Right cardiac atrium (tissue), 5 donors: ENCODE data around the gene GAS7. TPM values are rescaled to one million over a fixed set of nuclear protein-coding genes. Genes with fewer than 3 reads are reported as not detected.
A peak's percentile ranks its signal among the peaks of the same experiment; 100 is the strongest.

Experiments
- ATAC-seq, 2 donors: fragments of 200-7000 bp; cut with Tn5 transposase; one replicate each; pipeline versions ENCODE4 v1.8.0 to v1.9.1; 2020; ENCODE audit warnings: moderate library complexity in 2 of 2, mild to moderate bottlenecking in 1 of 2
- DNase-seq, 3 donors: peaks; one replicate each; pipeline ENCODE4 v3.0.0-alpha.2; 2020
- H3K27ac ChIP-seq: one replicate; pipeline ENCODE4 v1.5.1; 2013; ENCODE audit warnings: mild to moderate bottlenecking, low read length, control low read depth, moderate library complexity
- H3K27me3 ChIP-seq: one replicate; pipeline ENCODE4 v1.6.1; 2013; ENCODE audit not compliant: control insufficient read depth, insufficient read depth
- H3K4me1 ChIP-seq: one replicate; pipeline ENCODE4 v1.6.1; 2013; ENCODE audit warnings: low read length; ENCODE audit not compliant: control insufficient read depth, insufficient read depth
- H3K4me3 ChIP-seq: one replicate; pipeline ENCODE4 v1.5.1; 2013; ENCODE audit warnings: low read length, control low read depth
- H3K9me3 ChIP-seq: one replicate; pipeline ENCODE4 v1.6.1; 2013; ENCODE audit warnings: low read length; ENCODE audit not compliant: control insufficient read depth
- WGBS: extraction: QIAGEN DNeasy Blood & Tissue Kit; methylation state at CpG from one replicate; pipeline ENCODE4 v1.1.7; 2013; 5-methylcytosine and 5-hydroxymethylcytosine counted together
- intact Hi-C, 4 donors: fragments of 100-400 bp; cut with DNase I; formaldehyde crosslinking; loops; one replicate each; pipeline versions ENCODE4 v1.11.0 to v1.14.0; 2022 to 2023
- polyA plus RNA-seq: library from polyadenylated mRNA; stranded (reverse); fragments of 200-250 nt; gene quantifications from one replicate; pipeline ENCODE4 v1.2.3, GENCODE V29; 2013
- total RNA-seq, 4 donors: library from RNA; stranded (reverse); fragmentation: NEBNext Ultra II Directional; extraction: Animal tissue kit (Norgen Biotek cat#: 25700); gene quantifications; one replicate each; pipeline ENCODE4 v1.2.1, GENCODE V29; 2021
- donor health status: healthy with polysubstance abuse.
- donor health status: DM: no; HTN: yes; CAD: no.
- donor health status: DM: no; HTN: no; CAD: no.
- donor health status: DM: no; HTN: yes; CAD: no; lungs with severe emphysema.
- donor health status: DM: yes; HTN: yes; CAD: no.

GAS7 gene
- total and polyA plus RNA-seq, 5 donors = 40.3 to 200 (median 113) TPM

DNA sequence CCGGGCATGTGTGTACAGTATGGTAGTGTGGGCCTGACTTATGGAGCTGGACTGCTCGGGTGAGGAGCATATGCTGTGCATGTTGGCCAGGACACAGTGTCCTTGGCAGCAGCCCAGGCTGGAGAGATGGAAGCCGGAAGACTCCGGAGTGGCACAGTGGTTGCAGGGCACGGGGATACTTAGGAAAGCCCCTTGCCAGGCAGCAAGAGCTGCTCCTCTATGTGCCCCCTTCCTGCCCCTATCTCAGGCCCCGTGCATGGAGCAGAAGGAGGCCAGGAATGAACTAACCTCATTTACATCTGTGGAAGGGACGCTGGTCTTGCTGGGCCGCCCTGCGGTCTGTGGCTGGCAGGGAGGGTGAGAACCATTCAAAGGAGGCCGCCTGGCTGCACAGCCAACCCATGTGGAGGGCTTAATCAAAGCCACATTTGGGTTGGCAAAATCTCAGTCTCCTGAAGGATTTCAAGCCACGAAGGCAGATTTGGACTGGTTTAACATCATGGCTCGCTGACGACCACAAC, 261.1 kb downstream of the GAS7 start:
- DNase-seq (peak; percentile 67 to 92 (median 85)), ATAC-seq (peak; percentile 66 to 85)
- no peak overlapping the region for H3K4me3 ChIP-seq
- H3K27ac ChIP-seq = peak overlapping the region; percentile 63
- 48% methylated on average over 13 of the region's 13 CpGs for WGBS
- H3K9me3 ChIP-seq = no peaks in the 10 kb centered on the region
- intact Hi-C loops = no loop called here
- no peaks in the 10 kb centered on the region for H3K27me3 ChIP-seq
- H3K4me1 ChIP-seq = peaks cover 11% of the 10 kb centered on the region

DNA sequence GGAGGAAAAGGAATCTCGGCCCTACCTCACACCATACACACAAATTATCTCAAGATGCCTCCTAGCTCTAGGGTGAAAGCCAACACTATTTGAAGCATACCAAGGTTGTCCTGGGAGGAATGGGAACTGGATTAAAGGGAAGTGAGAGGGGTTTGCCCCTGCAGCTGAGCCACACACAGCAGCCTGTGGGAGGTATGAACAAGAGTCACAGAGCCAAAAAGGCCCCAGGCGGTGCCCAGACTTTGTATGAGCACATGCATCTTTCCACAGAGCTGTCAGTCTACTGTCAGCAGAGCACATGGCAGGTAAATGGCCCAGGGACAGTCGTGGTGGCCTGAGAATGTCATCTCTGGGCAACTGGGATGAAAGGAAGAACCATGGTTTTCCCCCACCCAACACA, 262.3 kb downstream of the GAS7 start:
- Histone ChIP-seq H3K9me3 (no peaks in the 10 kb centered on the region), H3K27me3 (no peaks in the 10 kb centered on the region), H3K27ac (no peak overlapping the region), H3K4me1 (peaks cover 11% of the 10 kb centered on the region), H3K4me3 (no peak overlapping the region)
- intact Hi-C loops = no loop called here
- ATAC-seq (no peak), DNase-seq (no peak)
- WGBS = 65% methylated on average over 3 of the region's 3 CpGs

DNA sequence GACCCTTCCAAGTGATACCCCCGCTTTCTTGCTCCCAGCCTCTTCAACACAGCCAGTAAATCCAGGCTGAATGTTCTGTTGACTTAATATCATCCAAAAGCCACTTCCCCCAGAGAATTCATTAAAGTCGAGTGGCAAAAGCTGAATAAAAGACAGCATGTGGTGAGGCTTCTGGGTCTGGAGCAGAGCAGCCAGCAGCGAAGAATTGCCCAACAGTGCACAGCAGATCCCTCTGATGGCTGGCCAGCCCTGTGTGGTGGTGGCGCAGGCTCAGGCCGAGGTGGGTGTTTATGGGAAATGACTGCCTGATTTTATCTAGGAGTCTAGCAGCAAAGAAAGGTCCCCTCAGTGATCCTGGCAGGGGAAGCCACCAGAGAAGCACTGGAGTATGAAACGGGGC, 263.0 kb downstream of the GAS7 start:
- peak; percentile 79 to 82 for ATAC-seq
- no peaks in the 10 kb centered on the region for H3K9me3 ChIP-seq
- no peak overlapping the region for H3K4me3 ChIP-seq
- H3K4me1 ChIP-seq = peaks cover 11% of the 10 kb centered on the region
- 61% methylated on average over 6 of the region's 6 CpGs for WGBS
- intact Hi-C loops = no loop called here
- no peaks in the 10 kb centered on the region for H3K27me3 ChIP-seq
- DNase-seq = peak; percentile 77 to 87 (median 81)
- H3K27ac ChIP-seq = no peak overlapping the region

DNA sequence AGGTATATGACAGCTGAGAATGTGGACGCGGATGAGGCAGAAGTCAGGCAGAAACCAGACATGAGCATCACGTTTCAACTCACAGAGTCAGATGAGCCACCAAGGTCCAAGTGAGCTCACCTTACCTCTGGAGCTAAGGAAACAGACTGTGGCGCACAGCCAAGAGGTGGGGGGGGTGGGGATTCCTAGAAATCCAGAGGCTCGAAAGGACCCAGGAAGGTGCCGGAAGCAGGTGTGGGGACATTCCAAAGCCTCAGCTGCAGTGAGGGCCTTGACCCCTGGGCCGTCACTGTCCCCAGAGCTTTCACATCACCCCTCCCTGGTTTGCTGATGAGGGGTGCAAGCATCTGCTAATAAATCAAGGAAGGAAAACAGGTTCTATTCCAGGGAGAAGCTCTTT, 264.1 kb downstream of the GAS7 start:
- Histone ChIP-seq H3K4me3 (no peak overlapping the region), H3K9me3 (no peaks in the 10 kb centered on the region), H3K27ac (no peak overlapping the region), H3K4me1 (peaks cover 11% of the 10 kb centered on the region), H3K27me3 (no peaks in the 10 kb centered on the region)
- DNase-seq (no peak), ATAC-seq (no peak)
- WGBS = 83% methylated on average over 7 of the region's 7 CpGs
- intact Hi-C loops = no loop called here

DNA sequence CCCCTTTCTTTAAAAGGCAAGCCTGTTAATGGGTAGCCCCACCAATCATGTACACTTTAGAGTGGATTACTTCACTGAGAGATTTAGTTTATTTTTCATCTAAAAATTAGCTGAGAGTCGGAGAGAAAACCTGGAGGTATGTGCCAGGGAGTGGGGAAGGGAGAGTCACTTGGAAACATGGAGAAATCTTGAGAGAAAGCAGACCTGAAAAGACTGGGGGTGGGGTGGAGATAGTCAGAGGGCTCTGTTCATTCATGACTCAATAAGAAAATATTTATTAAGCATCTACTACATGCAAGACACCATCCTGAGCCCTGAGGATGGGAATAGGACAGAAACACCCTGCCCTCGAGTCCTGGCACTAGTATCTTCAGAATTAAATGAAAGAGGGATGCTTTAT, 265.9 kb downstream of the GAS7 start:
- Histone ChIP-seq H3K4me3 (no peak overlapping the region), H3K4me1 (peaks cover 8% of the 10 kb centered on the region), H3K9me3 (no peaks in the 10 kb centered on the region), H3K27me3 (no peaks in the 10 kb centered on the region), H3K27ac (no peak overlapping the region)
- intact Hi-C loops = no loop called here
- DNase-seq (no peak), ATAC-seq (no peak)
- 75% methylated on average over 2 of the region's 2 CpGs for WGBS

DNA sequence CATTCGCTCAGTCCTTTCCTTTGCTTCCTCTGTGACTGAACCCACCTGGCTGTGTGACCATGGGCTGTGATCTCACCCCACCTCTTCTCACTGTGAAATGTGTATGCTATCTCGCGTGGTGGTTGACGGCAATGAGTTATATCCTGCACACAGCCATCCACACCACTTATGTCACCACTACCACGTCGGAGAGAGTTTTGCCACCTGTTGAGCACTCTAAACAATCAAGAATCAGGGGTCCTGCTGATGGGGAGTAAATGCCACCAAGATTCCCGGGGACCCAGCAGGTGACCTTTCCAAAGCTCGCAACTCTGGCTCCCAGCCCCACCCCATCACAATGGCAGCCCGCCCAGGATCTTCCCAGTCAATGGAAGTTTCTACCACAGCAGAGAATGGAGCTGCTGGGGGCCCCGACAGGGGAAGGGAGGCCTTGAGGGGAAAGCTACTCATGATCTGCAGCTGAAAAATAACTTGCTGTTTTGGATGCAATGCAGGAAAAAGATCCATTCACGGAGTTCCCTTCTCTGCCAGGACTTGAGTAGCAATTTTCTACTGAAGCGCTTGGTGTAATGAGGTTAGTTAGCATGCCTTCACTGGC, 267.2 kb downstream of the GAS7 start:
- no peaks in the 10 kb centered on the region for H3K27me3 ChIP-seq
- no peaks in the 10 kb centered on the region for H3K9me3 ChIP-seq
- H3K4me3 ChIP-seq = no peak overlapping the region
- no peak for DNase-seq
- intact Hi-C loops = no loop called here
- peaks cover 2% of the 10 kb centered on the region for H3K4me1 ChIP-seq
- 65% methylated on average over 12 of the region's 12 CpGs for WGBS
- no peak for ATAC-seq
- H3K27ac ChIP-seq = no peak overlapping the region

DNA sequence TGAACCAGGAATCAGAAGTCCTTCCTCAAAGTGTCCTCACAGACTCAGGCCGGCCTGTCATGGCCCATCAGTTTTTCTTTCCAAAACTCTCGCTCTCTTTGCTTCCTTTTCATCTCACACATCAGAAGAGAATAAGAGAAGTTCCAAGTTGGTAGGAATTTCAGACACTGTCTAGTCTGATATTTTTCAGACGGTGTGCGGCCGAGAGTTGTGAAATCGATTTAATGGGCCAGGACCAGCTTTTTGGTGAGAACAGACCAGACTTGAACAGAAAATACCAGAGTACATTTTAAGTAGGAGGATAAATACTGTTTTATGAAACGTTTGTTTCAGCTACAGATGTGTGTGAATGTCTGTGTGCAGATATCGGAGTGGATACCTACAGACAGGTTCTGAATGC, 268.5 kb downstream of the GAS7 start:
- Histone ChIP-seq H3K4me1 (peaks cover under 1% of the 10 kb centered on the region), H3K27ac (no peak overlapping the region), H3K9me3 (no peaks in the 10 kb centered on the region), H3K27me3 (no peaks in the 10 kb centered on the region), H3K4me3 (no peak overlapping the region)
- DNase-seq (no peak), ATAC-seq (no peak)
- intact Hi-C loops = loop anchor here (10.0 kb wide), 2 partner anchors 195 to 685 kb away; no protein-coding TSS in a partner anchor
- 74% methylated on average over 8 of the region's 8 CpGs for WGBS

DNA sequence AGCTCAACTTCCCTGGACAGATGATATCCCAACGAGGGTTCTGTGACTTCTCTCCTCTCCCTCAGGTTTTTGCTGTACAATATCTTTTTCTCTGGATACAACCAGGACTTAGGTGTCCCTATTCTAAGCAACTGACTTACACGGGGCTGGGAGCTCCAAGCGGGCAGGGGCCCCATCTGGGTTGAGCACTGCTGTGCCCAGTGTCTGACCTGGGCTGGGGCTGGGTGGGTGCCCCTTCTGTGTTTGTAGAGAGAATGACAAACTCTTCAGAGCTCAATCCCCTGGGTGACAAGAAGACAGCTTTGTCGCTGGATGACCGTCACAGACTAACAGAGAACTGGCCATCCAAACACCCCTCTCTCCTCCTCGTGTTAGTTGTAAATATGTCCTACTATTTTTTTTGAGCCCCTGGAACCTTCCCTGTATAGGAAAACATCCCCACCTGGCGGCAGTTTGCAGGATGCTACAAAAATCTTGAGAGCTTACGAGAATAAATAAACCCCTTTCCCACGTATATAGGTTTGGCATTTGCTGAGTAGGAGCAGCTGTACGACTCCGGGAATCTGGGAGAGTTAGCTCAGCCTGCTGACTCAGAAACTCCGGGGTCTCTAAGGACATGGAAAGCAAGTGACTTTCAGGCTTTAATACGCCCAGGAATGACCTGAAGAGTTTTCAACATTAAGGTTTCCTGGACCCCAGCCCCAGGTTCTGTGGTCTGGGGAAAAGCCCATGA, 269.6 kb downstream of the GAS7 start:
- Histone ChIP-seq H3K4me1 (no peaks in the 10 kb centered on the region), H3K9me3 (no peaks in the 10 kb centered on the region), H3K27ac (no peak overlapping the region), H3K4me3 (no peak overlapping the region), H3K27me3 (no peaks in the 10 kb centered on the region)
- intact Hi-C loops = loop anchor here (10.0 kb wide), 2 partner anchors 194 to 686 kb away; no protein-coding TSS in a partner anchor
- DNase-seq (no peak), ATAC-seq (peak in 1 of 2 donors; percentile 41)
- 37% methylated on average over 13 of the region's 13 CpGs for WGBS

DNA sequence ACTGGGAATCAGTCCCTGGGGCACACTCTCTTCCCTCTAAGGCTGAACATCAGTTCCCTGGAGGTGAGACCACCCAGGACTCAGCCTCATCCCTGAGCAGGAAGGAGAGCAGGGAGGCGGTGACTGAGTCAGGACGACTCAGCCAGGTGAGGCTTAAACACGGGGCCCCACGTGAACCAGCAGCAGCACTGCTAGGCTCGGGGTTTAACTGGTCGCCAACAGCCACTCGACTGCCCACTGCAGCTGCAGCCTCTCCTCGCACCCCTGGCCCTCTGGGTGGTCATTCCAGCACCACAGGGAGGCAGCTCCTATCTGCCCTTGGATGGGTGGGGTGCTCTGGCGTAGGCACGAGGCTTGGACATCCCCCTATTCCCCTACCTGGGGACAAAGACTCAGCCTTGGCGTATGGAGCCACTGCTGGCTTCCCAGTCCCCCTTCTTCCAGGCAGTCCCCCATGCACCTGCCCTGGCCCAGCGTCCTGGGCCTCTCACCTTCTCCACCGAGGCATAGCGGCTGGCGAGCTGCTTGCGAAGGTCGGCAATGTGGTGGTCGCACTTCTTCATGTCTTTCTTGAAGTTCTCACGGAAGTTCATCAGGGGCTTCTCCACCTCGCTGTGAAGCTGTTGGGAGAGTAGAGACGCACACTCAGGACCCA, 272.1 kb downstream of the GAS7 start:
- WGBS = 86% methylated on average over 21 of the region's 21 CpGs
- no peak overlapping the region for H3K4me3 ChIP-seq
- H3K27ac ChIP-seq = no peak overlapping the region
- no peaks in the 10 kb centered on the region for H3K4me1 ChIP-seq
- H3K27me3 ChIP-seq = no peaks in the 10 kb centered on the region
- intact Hi-C loops = loop anchor here (10.0 kb wide), 2 partner anchors 191 to 689 kb away; no protein-coding TSS in a partner anchor
- no peaks in the 10 kb centered on the region for H3K9me3 ChIP-seq
- DNase-seq = no peak
- peak in 1 of 2 donors; percentile 6 for ATAC-seq

DNA sequence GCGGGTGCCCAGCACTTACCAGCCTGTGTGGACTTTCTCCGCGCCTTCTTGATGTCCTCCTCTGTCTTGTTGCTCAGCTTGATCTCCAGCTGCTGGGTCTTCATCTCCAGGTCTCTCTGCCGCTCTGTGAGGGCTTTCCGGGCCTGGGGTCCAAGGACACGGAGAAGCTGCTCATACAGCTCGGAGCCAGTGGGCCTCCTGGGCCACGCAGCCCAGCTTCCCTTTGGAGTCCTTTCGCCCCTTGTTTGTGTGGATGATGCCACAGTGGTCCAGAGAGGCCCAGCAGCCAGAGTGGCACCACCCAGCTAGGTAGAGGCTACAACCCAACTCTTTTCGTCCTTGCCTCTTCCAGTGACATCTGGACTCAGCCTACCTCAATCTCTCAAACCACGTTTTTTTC, 272.9 kb downstream of the GAS7 start:
- H3K4me1 ChIP-seq = no peaks in the 10 kb centered on the region
- WGBS = 90% methylated on average over 11 of the region's 11 CpGs
- H3K27me3 ChIP-seq = no peaks in the 10 kb centered on the region
- intact Hi-C loops = loop anchor here (10.0 kb wide), 2 partner anchors 191 to 689 kb away; no protein-coding TSS in a partner anchor
- ATAC-seq = peak in 1 of 2 donors; percentile 15
- no peak overlapping the region for H3K27ac ChIP-seq
- no peaks in the 10 kb centered on the region for H3K9me3 ChIP-seq
- DNase-seq = no peak
- no peak overlapping the region for H3K4me3 ChIP-seq

DNA sequence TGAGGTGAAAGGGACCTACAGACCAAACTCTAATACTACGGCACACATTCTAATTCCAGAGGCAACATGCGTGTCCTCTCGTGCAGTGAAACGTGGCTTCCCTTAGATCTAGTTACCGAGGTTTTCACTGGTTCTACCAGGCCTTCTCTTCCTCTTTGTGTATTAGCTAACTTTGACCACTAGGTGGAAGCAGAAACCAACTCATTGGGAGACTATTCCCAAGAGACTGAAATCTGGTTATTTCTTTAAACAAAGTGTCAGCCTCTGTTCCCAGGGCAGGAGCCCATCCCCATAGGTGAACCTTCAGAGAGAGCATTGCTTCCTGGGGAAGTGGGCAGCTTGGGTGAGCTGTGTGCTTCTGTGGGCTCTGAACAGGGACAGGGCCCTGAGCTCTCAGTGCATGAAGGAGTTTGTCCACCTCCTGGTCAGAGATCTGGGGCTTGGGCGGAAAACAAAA, 273.6 kb downstream of the GAS7 start:
- no peaks in the 10 kb centered on the region for H3K4me1 ChIP-seq
- no peaks in the 10 kb centered on the region for H3K9me3 ChIP-seq
- WGBS = 24% methylated on average over 6 of the region's 6 CpGs
- H3K27ac ChIP-seq = no peak overlapping the region
- ATAC-seq (peak; percentile 42 to 66), DNase-seq (no peak)
- intact Hi-C loops = loop anchor here (5.0 to 10.0 kb wide), 3 partner anchors 190 to 693 kb away; no protein-coding TSS in a partner anchor
- H3K27me3 ChIP-seq = no peaks in the 10 kb centered on the region
- no peak overlapping the region for H3K4me3 ChIP-seq
